ENCODE results near the gene WDR17. TPM values are rescaled to one million over a fixed set of nuclear protein-coding genes. Genes with fewer than 3 reads are reported as not detected.

The WDR17 gene
- total RNA-seq, 1 donor from 2014 or later: 6.3 TPM

DNA sequence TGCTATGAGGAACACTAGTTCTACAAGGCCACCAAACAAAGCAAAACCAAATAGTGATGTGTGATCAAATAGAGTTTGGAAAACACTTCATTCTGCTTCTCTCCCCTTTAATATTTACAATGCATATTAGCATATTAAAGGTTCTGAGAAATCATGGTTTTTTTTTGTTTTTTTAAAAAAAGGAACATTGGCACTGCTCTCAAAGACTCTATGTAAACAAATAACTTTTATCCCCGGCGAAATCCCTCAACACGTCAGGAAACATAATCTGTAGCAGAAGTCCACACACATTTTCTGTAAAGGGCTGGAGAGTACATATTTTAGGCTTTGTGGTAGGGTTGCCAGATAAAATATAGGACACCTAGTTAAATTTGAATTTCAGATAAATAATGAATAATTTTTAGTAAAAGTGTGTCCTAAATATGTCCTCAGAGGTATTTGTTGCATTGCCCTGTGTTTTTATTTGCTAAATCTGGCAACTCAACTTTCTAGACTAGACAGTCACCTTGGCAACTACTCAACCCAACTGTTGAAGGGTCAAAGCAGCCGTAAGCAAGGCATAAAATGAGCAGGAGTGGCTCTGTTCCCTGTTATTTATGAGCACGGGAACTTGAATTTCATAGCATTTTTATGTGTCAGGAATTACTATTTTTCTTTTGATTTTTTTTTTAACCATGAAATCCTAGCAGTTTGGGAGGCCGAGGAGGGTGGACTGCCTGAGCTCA lies 121.2 kb downstream of the WDR17 start:
- Mint-ChIP-seq H3K9me3 (ENCODE audit: unreplicated experiment) (no peaks in the 10 kb centered on the region), H3K4me3 (ENCODE audit: unreplicated experiment) (no peak overlapping the region), H3K27me3 (ENCODE audit: unreplicated experiment) (no peaks in the 10 kb centered on the region), H3K4me1 (ENCODE audit: low read depth, unreplicated experiment) (no peaks in the 10 kb centered on the region), H3K36me3 (ENCODE audit: unreplicated experiment) (no peaks in the 10 kb centered on the region), H3K27ac (ENCODE audit: unreplicated experiment) (no peak overlapping the region)
- TF ChIP-seq, protein P1, sequence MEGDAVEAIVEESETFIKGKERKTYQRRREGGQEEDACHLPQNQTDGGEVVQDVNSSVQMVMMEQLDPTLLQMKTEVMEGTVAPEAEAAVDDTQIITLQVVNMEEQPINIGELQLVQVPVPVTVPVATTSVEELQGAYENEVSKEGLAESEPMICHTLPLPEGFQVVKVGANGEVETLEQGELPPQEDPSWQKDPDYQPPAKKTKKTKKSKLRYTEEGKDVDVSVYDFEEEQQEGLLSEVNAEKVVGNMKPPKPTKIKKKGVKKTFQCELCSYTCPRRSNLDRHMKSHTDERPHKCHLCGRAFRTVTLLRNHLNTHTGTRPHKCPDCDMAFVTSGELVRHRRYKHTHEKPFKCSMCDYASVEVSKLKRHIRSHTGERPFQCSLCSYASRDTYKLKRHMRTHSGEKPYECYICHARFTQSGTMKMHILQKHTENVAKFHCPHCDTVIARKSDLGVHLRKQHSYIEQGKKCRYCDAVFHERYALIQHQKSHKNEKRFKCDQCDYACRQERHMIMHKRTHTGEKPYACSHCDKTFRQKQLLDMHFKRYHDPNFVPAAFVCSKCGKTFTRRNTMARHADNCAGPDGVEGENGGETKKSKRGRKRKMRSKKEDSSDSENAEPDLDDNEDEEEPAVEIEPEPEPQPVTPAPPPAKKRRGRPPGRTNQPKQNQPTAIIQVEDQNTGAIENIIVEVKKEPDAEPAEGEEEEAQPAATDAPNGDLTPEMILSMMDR (IDR thresholded peaks at IDR 0.05; ENCODE audit: partially characterized antibody, unreplicated experiment): no peak
- DNase-seq: no peak

DNA sequence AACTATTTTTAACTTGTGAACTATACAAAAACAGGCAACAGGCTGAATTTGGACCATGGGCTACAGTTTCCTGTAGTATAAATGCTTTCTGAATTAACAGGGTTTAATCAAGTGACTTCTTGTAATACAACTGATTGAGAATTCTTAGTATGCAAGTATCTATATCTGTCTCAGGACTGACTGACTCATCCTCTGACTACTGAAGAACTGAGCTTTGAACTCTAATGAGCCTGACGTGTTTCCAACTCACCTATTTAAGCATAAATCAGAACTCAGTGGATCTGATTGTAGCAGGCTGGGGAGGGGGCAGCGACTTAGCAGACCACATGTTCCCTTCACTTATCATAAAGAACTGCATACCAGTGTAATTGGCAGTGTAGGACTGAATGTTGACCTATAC lies 122.0 kb downstream of the WDR17 start:
- no peaks in the 10 kb centered on the region for H3K27me3 Mint-ChIP-seq (ENCODE audit: unreplicated experiment)
- no peaks in the 10 kb centered on the region for H3K9me3 Mint-ChIP-seq (ENCODE audit: unreplicated experiment)
- H3K4me3 Mint-ChIP-seq (ENCODE audit: unreplicated experiment): no peak overlapping the region
- H3K36me3 Mint-ChIP-seq (ENCODE audit: unreplicated experiment): no peaks in the 10 kb centered on the region
- no peaks in the 10 kb centered on the region for H3K4me1 Mint-ChIP-seq (ENCODE audit: low read depth, unreplicated experiment)
- TF ChIP-seq, protein P1 (IDR thresholded peaks at IDR 0.05; ENCODE audit: partially characterized antibody, unreplicated experiment): no peak
- no peak for DNase-seq
- no peak overlapping the region for H3K27ac Mint-ChIP-seq (ENCODE audit: unreplicated experiment)

GRCh38 chr4:176188654-176189053 lies 123.0 kb downstream of the WDR17 start:
- DNase-seq: no peak
- H3K4me1 Mint-ChIP-seq (ENCODE audit: low read depth, unreplicated experiment): no peaks in the 10 kb centered on the region
- no peak overlapping the region for H3K4me3 Mint-ChIP-seq (ENCODE audit: unreplicated experiment)
- no peaks in the 10 kb centered on the region for H3K27me3 Mint-ChIP-seq (ENCODE audit: unreplicated experiment)
- H3K27ac Mint-ChIP-seq (ENCODE audit: unreplicated experiment): no peak overlapping the region
- no peaks in the 10 kb centered on the region for H3K9me3 Mint-ChIP-seq (ENCODE audit: unreplicated experiment)
- TF ChIP-seq, protein P1 (IDR thresholded peaks at IDR 0.05; ENCODE audit: partially characterized antibody, unreplicated experiment): no peak
- H3K36me3 Mint-ChIP-seq (ENCODE audit: unreplicated experiment): no peaks in the 10 kb centered on the region

DNA sequence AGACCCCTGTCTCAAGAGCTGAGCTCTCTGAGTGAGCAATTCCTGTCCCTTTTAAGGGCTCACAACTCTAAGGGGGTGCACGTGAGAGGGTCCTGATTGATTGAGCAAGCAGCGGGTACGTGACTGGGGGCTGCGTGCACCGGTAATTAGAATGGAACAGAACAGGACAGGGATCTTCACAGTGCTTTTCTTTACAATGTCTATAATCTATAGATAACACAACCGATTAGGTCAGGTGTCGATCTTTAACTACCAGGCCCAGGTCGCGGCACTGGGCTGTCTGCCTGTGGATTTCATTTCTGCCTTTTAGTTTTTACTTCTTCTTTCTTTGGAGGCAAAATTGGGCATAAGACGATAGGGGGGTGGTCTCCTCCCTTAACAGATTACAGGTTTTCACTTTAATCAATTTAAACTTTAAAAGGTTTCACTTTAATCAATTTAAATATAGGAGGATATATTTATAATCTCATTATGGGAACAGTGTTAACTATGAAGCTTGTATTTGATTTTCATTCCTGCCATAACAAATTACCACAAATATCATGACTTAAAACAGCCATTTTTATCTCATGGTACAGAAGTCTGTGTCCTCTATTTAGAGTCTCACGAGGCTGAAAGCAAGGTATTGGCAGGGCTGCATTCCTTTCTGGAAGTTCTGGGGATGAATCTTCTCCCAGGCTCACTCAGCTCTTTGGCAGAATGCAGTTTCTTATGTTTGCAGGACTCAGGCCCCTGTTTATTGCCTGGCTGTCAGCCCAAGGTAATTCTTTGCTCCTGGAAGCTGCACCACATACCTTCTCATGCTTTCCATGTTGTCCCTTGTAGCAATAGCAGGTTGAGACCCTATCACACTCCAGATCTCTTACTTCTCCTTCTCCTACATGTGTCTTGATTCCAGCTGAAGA lies 124.5 kb downstream of the WDR17 start:
- H3K27me3 Mint-ChIP-seq (ENCODE audit: unreplicated experiment): no peaks in the 10 kb centered on the region
- H3K36me3 Mint-ChIP-seq (ENCODE audit: unreplicated experiment): no peaks in the 10 kb centered on the region
- TF ChIP-seq, protein P1 (IDR thresholded peaks at IDR 0.05; ENCODE audit: partially characterized antibody, unreplicated experiment): no peak
- no peaks in the 10 kb centered on the region for H3K9me3 Mint-ChIP-seq (ENCODE audit: unreplicated experiment)
- H3K27ac Mint-ChIP-seq (ENCODE audit: unreplicated experiment): no peak overlapping the region
- no peaks in the 10 kb centered on the region for H3K4me1 Mint-ChIP-seq (ENCODE audit: low read depth, unreplicated experiment)
- no peak for DNase-seq
- H3K4me3 Mint-ChIP-seq (ENCODE audit: unreplicated experiment): no peak overlapping the region

GRCh38 chr4:176191974-176192373 lies 126.3 kb downstream of the WDR17 start:
- H3K9me3 Mint-ChIP-seq (ENCODE audit: unreplicated experiment): no peaks in the 10 kb centered on the region
- no peaks in the 10 kb centered on the region for H3K27me3 Mint-ChIP-seq (ENCODE audit: unreplicated experiment)
- H3K4me3 Mint-ChIP-seq (ENCODE audit: unreplicated experiment): no peak overlapping the region

More at GRCh38 chr4:176191974-176192373, 126.3 kb downstream of the WDR17 start:
- TF ChIP-seq, protein P1 (IDR thresholded peaks at IDR 0.05; ENCODE audit: partially characterized antibody, unreplicated experiment): no peak
- Mint-ChIP-seq H3K4me1 (ENCODE audit: low read depth, unreplicated experiment) (no peaks in the 10 kb centered on the region), H3K27ac (ENCODE audit: unreplicated experiment) (no peak overlapping the region), H3K36me3 (ENCODE audit: unreplicated experiment) (no peaks in the 10 kb centered on the region)
- no peak for DNase-seq
